Gastrocnemius medialis (tissue), 4 donors: ENCODE measurements around the gene ZCCHC24.

ENCODE experiments used
- CTCF ChIP-seq, 5 experiments: fragments of 450-650 bp in 3 of 5; fragments of 200-600 bp in 2 of 5; sonication (generic) in 2 of 5; IDR thresholded peaks in 4 of 5; conservative IDR thresholded peaks in 1 of 5; 1 replicate in 4 of 5; 2 replicates in 1 of 5; pipeline ENCODE4 v1.5.1; 2016 to 2019; ENCODE audit warnings: antibody characterized with exemption in 5 of 5, mild to moderate bottlenecking in 3 of 5, moderate library complexity in 3 of 5
- POLR2A ChIP-seq, 2 donors: fragments of 450-650 bp; IDR thresholded peaks; one replicate each; pipeline ENCODE4 v1.6.1; 2017; ENCODE audit warnings: antibody characterized with exemption in 2 of 2, mild to moderate bottlenecking in 2 of 2, moderate library complexity in 2 of 2

DNA sequence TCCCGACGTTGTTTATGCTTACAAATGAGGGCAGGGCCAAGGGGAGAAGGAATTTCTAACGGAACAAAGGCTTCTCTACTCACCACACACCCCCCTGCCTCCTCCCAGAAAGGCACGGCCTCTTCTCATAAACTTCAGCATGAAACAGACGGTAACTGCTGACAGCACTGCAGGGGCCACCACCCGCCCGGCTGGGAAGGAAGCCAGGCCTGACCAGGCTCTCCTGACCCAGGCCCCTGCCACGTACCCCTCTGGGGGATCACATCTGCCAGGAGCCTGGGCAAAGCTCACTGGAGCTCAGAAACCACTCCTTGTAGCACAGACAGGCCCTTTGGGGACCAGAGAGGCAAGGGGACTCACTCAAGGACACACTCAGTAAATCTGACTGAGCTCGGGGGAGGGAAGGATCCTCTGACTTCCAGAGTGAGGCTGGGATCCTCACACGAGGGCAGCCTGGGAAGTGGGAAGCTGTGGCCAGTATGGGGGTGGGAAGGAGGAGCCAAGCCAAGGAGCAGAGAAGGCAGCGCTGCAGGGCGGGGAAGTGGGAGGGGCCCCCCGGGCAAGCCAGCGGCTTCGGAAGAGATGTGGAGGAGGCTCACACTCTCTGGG, 46.1 kb downstream of the ZCCHC24 start:
- TF ChIP-seq POLR2A (IDR thresholded peaks at IDR 0.05) (peak in 1 of 2 donors; percentile 40), CTCF (IDR thresholded peaks at IDR 0.05 in 4 of 5, conservative IDR thresholded peaks at IDR 0.05 in 1 of 5) (no peak)
